DMS53 (cell line): Measurements from ENCODE around the gene COBLL1.
"Not testable (repeated sequence)": the region's sequence is repeated elsewhere in the genome, so short reads cannot be mapped to it uniquely, and the experiment has no call there.

Source experiments
- DNase-seq: peaks from one replicate; lab custom pipeline; 2025; lab: John Stamatoyannopoulos, UW

COBLL1 gene, protein sequence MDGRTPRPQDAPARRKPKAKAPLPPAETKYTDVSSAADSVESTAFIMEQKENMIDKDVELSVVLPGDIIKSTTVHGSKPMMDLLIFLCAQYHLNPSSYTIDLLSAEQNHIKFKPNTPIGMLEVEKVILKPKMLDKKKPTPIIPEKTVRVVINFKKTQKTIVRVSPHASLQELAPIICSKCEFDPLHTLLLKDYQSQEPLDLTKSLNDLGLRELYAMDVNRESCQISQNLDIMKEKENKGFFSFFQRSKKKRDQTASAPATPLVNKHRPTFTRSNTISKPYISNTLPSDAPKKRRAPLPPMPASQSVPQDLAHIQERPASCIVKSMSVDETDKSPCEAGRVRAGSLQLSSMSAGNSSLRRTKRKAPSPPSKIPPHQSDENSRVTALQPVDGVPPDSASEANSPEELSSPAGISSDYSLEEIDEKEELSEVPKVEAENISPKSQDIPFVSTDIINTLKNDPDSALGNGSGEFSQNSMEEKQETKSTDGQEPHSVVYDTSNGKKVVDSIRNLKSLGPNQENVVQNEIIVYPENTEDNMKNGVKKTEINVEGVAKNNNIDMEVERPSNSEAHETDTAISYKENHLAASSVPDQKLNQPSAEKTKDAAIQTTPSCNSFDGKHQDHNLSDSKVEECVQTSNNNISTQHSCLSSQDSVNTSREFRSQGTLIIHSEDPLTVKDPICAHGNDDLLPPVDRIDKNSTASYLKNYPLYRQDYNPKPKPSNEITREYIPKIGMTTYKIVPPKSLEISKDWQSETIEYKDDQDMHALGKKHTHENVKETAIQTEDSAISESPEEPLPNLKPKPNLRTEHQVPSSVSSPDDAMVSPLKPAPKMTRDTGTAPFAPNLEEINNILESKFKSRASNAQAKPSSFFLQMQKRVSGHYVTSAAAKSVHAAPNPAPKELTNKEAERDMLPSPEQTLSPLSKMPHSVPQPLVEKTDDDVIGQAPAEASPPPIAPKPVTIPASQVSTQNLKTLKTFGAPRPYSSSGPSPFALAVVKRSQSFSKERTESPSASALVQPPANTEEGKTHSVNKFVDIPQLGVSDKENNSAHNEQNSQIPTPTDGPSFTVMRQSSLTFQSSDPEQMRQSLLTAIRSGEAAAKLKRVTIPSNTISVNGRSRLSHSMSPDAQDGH

DNA sequence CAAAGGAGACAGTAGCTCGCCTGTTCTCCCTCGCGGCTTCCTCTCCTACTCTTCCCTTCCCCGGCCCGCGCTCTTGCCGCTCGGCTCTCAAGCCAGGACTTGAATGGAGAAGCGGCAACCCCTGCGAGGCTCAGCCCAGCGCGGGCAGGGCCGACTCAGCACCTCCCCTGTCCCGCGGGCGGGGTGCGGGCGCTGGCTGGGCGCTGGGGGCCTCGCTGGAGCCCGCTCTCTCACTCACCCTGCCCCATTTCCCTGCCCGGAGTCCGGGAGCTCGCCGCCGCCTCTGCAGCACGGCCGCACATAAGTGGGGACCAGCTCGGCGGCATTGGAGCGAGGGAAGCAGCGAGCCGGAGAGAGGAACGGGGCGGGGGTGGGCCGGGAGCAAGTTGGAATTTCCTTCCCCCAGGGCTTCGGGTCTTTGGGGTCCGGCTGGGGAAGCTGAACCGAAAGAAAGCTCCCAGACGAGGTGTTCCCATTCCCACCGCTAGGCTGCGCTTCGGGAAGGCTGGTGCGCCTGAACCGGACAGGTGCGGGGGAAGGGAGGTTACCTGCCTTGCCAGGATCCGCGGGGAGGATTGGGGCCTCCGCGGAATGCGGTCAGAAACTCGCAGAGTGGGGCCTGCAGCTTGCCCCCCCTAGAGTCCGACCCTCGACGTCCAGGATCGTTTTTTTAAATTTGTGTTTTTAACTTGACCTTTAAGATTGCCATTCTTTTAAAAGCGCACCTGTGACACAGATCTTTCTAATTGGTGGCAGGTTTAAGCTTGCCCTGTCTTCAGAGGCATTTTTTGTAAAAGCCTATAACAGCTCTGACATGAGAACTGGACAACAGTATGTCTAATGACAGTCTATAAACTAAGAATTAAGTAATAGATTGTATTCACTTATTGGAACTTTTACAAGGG is at the start of gene COBLL1:
Gene COBLL1, minus strand, starts transcription at position 105 of the 905 bp plus-strand sequence. CDS start 627 bp downstream, outside the sequence.
- peak; percentile 96 for DNase-seq

GRCh38 chr2:164890544-164890943 is 48.9 kb upstream of the COBLL1 start:
- DNase-seq = no peak

GRCh38 chr2:164888592-164888991 is 47.0 kb upstream of the COBLL1 start:
- DNase-seq = no peak

DNA sequence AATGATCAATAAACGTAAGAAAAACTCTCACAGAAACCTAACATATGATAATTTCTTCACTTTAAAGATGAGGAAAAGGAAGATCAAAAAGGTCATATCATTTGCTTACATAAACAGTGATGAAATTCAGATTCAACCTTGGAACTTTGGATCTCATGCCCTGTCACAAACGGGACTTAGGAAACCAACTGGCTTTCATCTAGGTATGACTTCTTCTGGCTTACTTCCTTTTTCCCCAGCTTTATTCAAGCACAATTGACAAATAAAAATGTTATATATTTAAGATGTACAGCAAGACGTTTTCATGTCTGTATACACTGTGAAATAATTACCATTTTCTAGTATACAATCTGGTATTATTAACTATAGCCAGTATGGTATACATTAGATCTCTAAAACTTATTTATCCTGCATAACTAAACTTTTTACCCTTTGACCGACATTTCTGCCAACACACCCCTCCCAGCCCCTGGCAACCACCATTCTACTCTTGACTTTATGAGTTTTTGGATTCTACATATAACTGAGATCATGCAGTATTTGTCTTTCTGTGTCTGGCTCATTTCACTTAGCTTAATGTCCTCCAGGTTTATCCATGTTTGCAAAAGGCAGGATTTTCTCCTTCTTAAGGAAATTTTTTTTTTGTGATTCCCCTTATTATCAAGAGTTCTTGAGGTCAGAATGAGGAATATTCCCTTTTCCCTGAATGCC is 46.0 kb upstream of the COBLL1 start:
- no peak for DNase-seq

- no peak for DNase-seq
Observed at GRCh38 chr2:164882276-164882675, 40.7 kb upstream of the COBLL1 start.

DNA sequence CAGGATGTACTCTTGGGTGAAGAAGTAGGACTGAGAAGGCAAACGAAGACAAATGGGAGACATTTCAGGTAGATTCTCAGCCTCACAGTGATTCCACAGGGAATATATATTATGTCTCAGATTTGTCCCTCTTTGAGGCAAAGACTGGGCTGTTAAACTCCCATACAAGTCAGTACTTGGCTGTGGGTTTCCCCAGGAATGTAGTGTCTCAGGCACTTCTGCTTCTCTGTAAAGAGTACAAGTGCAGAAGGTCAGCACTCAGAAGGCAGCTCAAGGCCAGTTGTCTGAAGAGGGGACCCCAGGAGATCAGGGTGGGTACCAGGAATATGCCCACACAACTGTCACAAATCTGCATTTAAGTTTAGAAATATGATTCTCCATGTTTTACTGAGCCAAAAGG is 39.9 kb upstream of the COBLL1 start:
- DNase-seq = no peak

DNA sequence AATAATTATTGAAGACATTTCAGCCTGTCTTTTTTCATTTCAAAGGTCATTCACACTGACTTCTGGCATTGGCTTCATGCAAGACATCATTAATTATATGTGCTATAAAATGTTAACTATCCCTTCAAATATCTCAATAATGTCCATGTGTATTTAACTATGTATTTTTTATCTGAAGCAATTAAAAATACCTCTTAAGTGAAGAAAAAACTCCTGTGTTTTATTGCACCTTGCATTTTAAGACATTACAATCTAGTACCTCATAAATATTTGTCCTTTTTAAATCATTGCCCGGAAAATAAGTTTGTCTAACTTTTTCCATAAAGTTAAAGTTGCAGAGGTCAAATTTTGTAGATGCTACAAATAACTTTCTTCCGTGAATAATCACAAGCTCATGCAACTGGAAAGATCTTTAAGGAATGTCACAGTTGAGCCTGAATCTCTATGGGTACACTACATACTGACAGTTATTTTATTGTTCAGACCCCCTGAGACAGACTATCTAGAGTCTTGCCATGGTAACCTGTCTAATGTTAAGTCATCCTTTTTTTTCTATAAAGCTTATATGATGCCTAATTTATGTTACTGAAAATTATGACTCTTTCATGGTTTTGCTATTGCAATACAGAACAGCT is 38.4 kb upstream of the COBLL1 start:
- no peak for DNase-seq

GRCh38 chr2:164877927-164878326 is 36.3 kb upstream of the COBLL1 start:
- no peak for DNase-seq

- no peak for DNase-seq
Observed at GRCh38 chr2:164877169-164877568, 35.5 kb upstream of the COBLL1 start.

DNA sequence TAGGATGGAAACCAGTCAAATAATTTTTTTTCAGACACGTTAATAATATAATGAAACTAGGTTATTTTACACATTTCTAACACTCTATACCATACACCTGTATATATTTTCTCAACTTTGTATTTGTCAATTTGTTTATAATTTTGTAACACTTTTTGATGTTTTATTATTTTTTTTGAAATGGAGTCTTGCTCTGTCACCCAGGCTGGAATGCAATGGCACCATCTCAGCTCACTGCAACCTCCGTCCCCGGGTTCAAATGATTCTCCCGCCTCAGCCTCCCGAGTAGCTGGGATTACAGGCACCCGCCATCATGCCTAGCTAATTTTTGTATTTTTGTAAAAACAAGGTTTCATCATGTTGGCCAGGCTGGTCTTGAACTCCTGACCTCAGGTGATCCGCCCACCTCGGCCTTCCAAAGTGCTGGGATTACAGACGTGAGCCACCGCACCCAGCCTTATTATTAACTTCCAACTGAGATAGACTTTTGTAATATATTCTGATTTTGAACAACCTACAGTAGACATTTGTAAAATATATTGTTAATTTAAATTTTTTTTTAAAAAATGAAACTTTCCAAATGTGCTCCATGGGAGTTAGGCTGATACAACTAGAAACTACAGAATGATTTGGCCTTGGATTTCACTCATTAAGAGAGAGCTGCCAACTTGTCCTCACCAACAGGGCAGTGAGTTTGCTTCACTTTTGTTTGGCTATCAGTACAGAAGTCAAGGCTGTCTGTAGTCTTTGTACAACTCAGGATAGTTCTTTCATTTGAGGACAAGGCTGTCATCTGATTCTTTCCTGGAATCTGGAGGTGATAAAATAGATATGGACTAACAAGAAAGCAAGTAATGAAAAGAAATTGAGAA is 33.9 kb upstream of the COBLL1 start:
- DNase-seq = no peak

DNA sequence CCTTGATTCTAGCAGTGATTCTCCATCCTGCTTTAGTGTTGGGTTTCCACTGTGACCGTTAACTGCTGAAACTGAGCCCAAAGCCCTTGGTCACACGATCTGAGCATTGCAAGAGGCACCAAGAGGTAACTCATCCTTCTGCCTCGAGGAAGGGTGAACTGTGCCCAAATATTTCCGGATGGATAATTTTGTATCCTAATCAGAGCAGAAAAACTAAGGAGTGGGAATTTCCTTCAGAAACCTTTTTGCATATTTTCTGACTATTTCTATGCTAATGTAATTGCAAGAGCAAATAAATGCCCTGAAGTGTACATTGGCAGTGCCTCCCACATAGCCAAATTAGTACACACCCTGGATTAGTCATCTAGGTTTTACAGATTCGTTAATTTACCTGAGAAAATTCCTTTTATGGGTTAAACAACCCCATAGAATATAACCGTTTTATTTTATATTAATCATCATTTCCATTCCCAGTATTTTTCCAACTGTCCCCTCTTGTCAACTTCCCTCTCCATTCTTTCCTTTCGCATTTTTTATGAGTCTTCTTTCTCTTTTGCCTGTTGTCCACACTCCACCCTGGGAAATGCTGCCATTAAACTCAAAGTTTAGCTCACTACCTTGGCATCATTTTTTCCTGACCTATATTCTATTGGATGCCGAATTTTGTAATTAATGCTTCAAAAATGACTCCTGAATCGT is 31.7 kb upstream of the COBLL1 start:
- DNase-seq = no peak

DNA sequence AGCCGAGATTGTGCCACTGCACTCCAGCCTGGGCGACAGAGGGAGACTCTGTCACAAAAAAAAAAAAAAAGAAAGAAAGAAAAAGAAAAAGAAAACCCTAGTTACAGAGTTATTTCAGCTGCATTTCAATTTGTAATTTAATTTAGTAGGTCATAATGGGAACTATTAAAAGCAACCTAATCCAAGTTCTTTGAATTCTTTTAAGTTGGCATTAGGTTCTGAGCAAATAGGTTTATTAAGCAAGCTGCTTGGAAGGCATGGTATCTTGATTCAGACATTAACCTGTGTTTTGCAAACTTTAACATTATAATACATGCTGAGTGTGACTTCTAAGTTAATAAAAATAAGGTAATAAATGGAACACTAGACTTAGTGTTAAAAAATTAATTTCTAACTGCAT is 29.8 kb upstream of the COBLL1 start:
- DNase-seq = no peak

DNA sequence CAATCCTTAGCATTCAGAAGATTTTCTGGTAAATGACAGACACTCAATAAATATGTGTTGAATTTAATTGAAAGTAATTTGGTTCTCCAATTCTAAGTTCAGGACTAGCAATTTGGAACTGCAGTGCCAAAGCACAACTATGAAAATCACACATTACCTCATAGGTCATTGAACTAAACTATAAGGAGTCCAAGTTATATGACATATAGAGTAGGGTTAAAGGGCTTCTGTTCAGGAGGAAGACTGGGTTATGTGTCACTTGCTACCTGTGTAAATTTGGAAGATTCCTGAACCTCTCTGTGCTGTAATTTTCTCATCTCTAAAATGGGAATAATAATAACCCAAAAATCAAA is 27.8 kb upstream of the COBLL1 start:
- no peak for DNase-seq

DNA sequence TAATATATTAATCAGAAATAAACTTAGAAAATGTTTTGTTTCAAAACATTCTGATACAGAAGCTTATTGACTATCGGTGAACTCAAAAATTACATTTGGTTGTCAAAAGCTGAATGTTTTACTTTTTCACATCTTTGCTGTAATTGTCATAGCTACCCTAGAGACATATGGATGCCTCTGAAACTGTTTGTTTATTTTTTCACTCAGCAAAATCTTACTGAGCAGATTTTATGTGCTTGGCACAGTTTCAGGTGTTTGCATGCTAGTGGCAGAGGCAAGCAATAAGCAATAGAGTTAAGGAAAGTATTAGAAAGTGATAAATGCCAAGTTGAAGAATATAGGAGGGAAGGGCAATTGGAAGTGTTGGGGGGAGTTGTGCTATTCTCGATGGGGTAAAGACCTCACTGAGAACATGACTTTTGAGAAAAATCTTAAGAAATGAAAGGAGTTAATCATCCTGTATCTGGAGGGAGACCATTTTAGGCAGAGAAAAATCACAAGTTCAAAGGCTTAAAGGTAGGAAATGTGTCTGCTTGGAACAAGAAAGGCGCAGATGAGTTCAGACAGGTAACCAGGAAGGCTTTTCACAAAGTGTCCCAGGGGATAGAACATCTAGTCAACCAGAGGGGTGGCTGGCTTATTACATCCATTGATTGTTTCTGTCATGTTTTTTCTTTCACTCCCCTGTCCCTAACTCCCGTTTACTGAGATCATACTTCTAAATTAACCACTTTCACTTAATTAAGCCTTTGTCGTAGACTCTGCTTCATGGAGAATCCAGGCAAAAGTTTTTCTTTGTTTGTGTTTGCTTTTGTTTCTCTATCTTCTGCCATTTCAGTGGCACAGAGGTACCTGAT is 27.2 kb upstream of the COBLL1 start:
- peak; percentile 12 for DNase-seq

GRCh38 chr2:164867779-164868397 is 26.3 kb upstream of the COBLL1 start:
- no peak for DNase-seq

- DNase-seq = not testable (repeated sequence)
Observed at GRCh38 chr2:164866381-164866780, 24.8 kb upstream of the COBLL1 start.

DNA sequence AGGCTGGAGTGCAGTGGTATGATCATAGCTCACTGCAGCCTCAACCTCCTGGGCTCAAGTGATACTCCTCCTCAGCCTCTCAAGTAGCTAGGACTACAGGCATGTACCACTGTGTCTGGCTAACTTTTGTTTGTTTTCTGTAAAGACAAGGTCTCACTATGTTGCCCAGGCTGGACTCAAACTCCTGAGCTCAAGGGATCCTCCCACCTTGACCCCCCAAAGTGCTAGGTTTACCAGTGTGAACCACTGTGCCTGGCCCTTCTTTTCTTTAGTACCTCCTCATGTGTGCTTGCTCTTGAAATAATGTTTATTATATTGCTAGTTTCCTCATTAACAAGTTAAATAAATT is 19.0 kb upstream of the COBLL1 start:
- no peak for DNase-seq
